ENCODE results near the gene DYNC1LI1.
A peak's percentile ranks its signal among the peaks of the same experiment; 100 is the strongest.
"Not testable (repeated sequence)": the region's sequence is repeated elsewhere in the genome, so short reads cannot be mapped to it uniquely, and the experiment has no call there.

The DYNC1LI1 gene

DNA sequence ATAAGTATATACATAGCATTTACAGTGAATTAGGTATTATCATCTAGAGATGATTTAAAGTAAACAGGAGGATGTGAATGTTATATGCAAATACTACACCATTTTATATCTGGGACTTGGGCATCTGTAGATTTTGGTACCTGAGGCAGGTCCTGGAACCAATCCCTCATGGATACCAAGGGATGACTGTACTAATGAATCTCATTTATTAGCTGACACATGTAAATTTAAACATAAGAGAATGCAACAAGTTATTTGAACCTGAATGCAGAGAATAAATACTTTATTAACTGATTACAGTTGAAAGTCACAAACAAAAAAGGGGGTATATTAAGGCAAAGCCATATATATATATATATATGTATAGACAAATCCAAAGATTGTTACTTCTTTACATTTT is 44.9 kb downstream of the DYNC1LI1 start:
- Histone ChIP-seq H3K9me3 (ENCODE audit: control insufficient read depth, low read depth, low read length) (no peaks in the 10 kb centered on the region), H3K36me3 (ENCODE audit: control insufficient read depth, low read depth, low read length) (peaks cover 50% of the 10 kb centered on the region), H3K27ac (ENCODE audit: low read length) (no peak overlapping the region), H3K27me3 (ENCODE audit: control insufficient read depth, insufficient read depth, low read length) (no peaks in the 10 kb centered on the region), H3K4me3 (ENCODE audit: low read length) (no peak overlapping the region), H3K4me1 (ENCODE audit: control insufficient read depth, low read depth, low read length) (no peaks in the 10 kb centered on the region), H3K9ac (ENCODE audit: low read length) (no peak overlapping the region)

DNA sequence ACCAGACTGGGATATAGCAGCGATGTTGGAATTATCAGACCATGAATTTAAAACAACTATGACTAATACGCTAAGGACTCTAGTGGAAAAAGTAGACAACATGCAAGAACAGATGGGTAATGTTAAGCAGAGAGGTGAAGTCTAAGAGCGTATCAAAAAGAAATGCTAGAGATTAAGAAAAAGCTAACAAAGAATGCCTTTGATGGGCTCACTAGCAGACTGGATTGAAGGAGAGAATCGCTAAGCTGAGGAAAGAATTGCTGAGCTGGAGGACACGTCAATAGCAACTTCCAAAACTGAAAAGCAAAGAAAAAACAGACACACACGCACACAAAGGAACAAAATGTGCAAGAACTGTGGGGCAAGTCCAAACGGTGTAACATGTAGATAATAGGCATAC is 48.0 kb downstream of the DYNC1LI1 start:
- Histone ChIP-seq H3K27ac (ENCODE audit: low read length) (no peak overlapping the region), H3K4me3 (ENCODE audit: low read length) (no peak overlapping the region), H3K9ac (ENCODE audit: low read length) (no peak overlapping the region), H3K27me3 (ENCODE audit: control insufficient read depth, insufficient read depth, low read length) (no peaks in the 10 kb centered on the region), H3K36me3 (ENCODE audit: control insufficient read depth, low read depth, low read length) (peaks cover 25% of the 10 kb centered on the region), H3K9me3 (ENCODE audit: control insufficient read depth, low read depth, low read length) (no peaks in the 10 kb centered on the region), H3K4me1 (ENCODE audit: control insufficient read depth, low read depth, low read length) (no peaks in the 10 kb centered on the region)

DNA sequence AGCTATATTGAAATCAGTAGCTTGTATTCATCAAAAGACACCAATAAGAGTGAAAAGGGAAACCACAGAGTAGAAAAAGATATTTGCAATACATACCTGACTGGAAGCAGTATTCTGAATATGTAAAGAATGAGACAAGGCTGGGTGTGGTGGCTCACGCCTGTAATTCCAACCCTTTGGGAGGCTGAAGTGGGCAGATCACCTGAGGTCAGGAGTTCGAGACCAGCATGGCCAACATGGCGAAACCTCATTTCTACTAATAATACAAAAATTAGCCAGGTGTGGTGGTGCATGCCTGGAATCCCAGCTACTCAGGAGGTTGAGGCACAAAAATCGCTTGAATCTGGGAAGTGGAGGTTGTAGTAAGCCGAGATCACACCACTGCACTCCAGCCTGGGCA is 51.7 kb downstream of the DYNC1LI1 start:
- not testable (repeated sequence) for H3K4me1 ChIP-seq (ENCODE audit: control insufficient read depth, low read depth, low read length); H3K9ac ChIP-seq (ENCODE audit: low read length); H3K4me3 ChIP-seq (ENCODE audit: low read length); H3K27me3 ChIP-seq (ENCODE audit: control insufficient read depth, insufficient read depth, low read length); H3K9me3 ChIP-seq (ENCODE audit: control insufficient read depth, low read depth, low read length); H3K36me3 ChIP-seq (ENCODE audit: control insufficient read depth, low read depth, low read length); H3K27ac ChIP-seq (ENCODE audit: low read length)

DNA sequence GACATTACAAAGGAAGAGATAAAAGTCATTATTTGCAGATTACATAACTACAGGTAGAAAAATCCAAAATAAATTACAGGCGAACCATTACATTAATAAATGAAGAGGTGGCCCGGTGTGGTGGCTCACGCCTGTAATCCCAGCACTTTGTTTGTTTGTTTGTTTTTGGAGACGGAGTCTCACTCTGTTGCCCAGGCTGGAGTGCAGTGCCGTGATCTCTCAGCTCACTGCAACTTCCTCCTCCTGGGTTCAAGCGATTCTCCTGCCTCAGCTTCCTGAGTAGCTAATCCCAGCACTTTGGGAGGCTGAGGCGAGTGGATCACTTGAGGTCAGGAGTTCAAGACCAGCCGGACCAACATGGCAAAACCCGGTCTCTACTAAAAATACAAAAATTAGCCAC is 53.9 kb downstream of the DYNC1LI1 start:
- not testable (repeated sequence) for H3K27ac ChIP-seq (ENCODE audit: low read length); H3K9me3 ChIP-seq (ENCODE audit: control insufficient read depth, low read depth, low read length); H3K9ac ChIP-seq (ENCODE audit: low read length); H3K27me3 ChIP-seq (ENCODE audit: control insufficient read depth, insufficient read depth, low read length); H3K4me1 ChIP-seq (ENCODE audit: control insufficient read depth, low read depth, low read length); H3K4me3 ChIP-seq (ENCODE audit: low read length); H3K36me3 ChIP-seq (ENCODE audit: control insufficient read depth, low read depth, low read length)

DNA sequence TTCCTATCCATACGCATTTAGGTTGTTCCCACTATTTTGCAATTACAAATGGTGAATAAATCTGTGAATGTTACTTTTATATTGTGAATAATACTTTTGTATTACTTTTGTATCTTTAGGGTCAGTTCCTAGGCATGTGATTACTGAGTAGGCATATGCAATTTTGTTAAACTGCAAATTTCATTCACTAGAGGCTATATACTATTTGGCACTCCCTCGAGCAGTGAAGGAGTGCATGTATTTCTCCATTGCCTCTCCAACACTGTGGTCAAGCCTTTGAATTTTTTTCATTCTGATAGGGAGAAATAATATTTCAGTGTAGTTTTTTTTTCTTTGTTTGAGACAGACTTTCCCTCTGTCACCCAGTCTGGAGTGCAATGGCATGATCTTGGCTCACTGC is 59.7 kb downstream of the DYNC1LI1 start:
- Histone ChIP-seq H3K4me1 (ENCODE audit: control insufficient read depth, low read depth, low read length) (no peaks in the 10 kb centered on the region), H3K36me3 (ENCODE audit: control insufficient read depth, low read depth, low read length) (no peaks in the 10 kb centered on the region), H3K4me3 (ENCODE audit: low read length) (no peak overlapping the region), H3K27me3 (ENCODE audit: control insufficient read depth, insufficient read depth, low read length) (no peaks in the 10 kb centered on the region), H3K9ac (ENCODE audit: low read length) (no peak overlapping the region), H3K27ac (ENCODE audit: low read length) (no peak overlapping the region), H3K9me3 (ENCODE audit: control insufficient read depth, low read depth, low read length) (no peaks in the 10 kb centered on the region)

DNA sequence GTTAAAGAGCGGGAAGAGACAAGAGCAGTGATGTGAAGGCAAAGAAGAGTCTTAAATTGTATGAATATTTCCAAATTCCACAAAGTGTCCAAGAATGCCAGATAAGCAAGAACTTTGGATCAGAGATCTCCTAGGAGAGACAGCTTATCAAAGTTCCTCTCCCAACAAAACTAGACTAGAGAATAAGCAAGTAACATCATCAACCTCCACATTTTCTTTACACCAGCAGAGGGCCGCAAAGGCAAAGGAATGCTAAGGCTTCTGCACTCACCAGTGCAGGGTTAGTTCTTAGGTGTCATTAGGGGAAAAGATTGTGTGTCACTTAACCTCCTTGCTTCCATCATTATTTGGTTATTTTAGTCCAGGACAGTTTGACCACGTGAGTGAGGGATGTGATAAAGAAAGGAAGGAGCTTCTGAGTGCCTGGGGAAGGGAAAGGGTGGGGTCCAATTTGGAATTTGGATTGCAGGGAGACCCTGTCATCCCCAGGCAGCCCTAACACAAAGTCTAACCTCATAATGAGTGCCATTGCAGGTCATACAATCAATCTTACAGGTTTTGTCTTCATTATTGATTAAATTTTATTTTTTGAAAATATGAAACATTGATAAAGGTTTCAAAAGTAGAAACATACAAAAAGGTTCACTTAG is 60.5 kb downstream of the DYNC1LI1 start:
- H3K4me3 ChIP-seq (ENCODE audit: low read length) = no peak overlapping the region
- no peak overlapping the region for H3K9ac ChIP-seq (ENCODE audit: low read length)
- H3K36me3 ChIP-seq (ENCODE audit: control insufficient read depth, low read depth, low read length) = no peaks in the 10 kb centered on the region
- H3K27me3 ChIP-seq (ENCODE audit: control insufficient read depth, insufficient read depth, low read length) = no peaks in the 10 kb centered on the region
- H3K9me3 ChIP-seq (ENCODE audit: control insufficient read depth, low read depth, low read length) = no peaks in the 10 kb centered on the region
- no peak overlapping the region for H3K27ac ChIP-seq (ENCODE audit: low read length)
- no peaks in the 10 kb centered on the region for H3K4me1 ChIP-seq (ENCODE audit: control insufficient read depth, low read depth, low read length)

DNA sequence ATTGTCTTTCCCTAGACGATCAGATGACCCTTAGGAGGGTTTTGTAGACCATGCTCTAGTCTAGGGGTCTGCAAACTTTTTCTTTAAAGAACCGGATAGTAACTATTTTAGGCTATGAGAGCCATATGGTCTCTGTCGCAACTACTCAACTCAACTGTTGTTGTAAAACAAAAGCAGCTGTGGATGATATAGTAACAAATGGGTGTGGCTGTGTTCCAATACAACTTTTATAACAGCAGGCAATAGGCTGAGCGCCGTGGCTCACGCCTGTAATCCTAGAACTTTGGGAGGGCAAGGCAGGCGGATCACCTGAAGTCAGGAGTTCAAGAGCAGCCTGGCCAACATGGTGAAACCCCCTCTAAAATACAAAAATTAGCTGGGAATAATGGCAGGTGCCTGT is 61.9 kb downstream of the DYNC1LI1 start:
- no peaks in the 10 kb centered on the region for H3K9me3 ChIP-seq (ENCODE audit: control insufficient read depth, low read depth, low read length)
- no peak overlapping the region for H3K4me3 ChIP-seq (ENCODE audit: low read length)
- no peaks in the 10 kb centered on the region for H3K36me3 ChIP-seq (ENCODE audit: control insufficient read depth, low read depth, low read length)
- no peak overlapping the region for H3K27ac ChIP-seq (ENCODE audit: low read length)
- H3K27me3 ChIP-seq (ENCODE audit: control insufficient read depth, insufficient read depth, low read length) = no peaks in the 10 kb centered on the region
- H3K9ac ChIP-seq (ENCODE audit: low read length) = no peak overlapping the region
- peaks cover 3% of the 10 kb centered on the region for H3K4me1 ChIP-seq (ENCODE audit: control insufficient read depth, low read depth, low read length)

DNA sequence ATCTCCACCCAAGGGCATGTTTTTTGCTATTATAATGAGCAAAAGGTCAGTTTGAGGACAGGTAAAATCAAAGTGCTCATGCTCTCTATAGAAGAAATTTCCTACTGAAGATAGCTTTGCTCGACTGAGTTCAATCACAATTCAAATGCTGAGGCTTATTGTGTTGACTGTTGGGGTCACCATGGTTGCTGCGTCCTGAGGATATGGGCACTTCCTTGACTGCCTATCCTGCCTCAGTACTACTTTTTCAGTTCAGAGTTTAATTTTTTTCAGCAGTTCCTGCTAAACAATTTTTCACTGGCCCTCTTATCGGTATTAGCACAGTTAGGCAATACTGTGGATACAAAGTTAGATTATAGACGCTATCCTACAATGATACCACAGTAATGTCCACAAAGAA is 64.2 kb downstream of the DYNC1LI1 start:
- Histone ChIP-seq H3K9me3 (ENCODE audit: control insufficient read depth, low read depth, low read length) (no peaks in the 10 kb centered on the region), H3K27me3 (ENCODE audit: control insufficient read depth, insufficient read depth, low read length) (no peaks in the 10 kb centered on the region), H3K27ac (ENCODE audit: low read length) (no peak overlapping the region), H3K36me3 (ENCODE audit: control insufficient read depth, low read depth, low read length) (no peaks in the 10 kb centered on the region), H3K4me1 (ENCODE audit: control insufficient read depth, low read depth, low read length) (peaks cover 8% of the 10 kb centered on the region), H3K4me3 (ENCODE audit: low read length) (no peak overlapping the region), H3K9ac (ENCODE audit: low read length) (no peak overlapping the region)

DNA sequence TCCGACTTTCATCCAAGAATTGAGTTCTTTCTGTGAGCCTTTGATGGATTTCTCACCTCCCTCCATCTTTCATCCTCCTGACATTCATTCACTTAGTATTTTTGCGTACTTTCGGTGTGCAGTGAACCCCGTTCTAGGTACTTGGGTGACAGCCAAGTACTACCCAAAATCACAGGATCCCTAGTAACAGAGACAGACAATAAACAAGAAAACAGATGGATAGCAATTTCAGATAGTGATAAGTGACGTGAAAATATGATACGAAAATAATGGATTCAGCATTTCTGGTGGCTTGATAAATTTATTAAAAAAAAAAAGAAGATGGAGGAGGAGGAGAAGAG is 67.7 kb downstream of the DYNC1LI1 start:
- Histone ChIP-seq H3K36me3 (ENCODE audit: control insufficient read depth, low read depth, low read length) (no peaks in the 10 kb centered on the region), H3K9ac (ENCODE audit: low read length) (no peak overlapping the region), H3K4me3 (ENCODE audit: low read length) (peak overlapping the region; percentile 75), H3K27ac (ENCODE audit: low read length) (no peak overlapping the region), H3K9me3 (ENCODE audit: control insufficient read depth, low read depth, low read length) (no peaks in the 10 kb centered on the region), H3K27me3 (ENCODE audit: control insufficient read depth, insufficient read depth, low read length) (no peaks in the 10 kb centered on the region), H3K4me1 (ENCODE audit: control insufficient read depth, low read depth, low read length) (peaks cover 12% of the 10 kb centered on the region)

DNA sequence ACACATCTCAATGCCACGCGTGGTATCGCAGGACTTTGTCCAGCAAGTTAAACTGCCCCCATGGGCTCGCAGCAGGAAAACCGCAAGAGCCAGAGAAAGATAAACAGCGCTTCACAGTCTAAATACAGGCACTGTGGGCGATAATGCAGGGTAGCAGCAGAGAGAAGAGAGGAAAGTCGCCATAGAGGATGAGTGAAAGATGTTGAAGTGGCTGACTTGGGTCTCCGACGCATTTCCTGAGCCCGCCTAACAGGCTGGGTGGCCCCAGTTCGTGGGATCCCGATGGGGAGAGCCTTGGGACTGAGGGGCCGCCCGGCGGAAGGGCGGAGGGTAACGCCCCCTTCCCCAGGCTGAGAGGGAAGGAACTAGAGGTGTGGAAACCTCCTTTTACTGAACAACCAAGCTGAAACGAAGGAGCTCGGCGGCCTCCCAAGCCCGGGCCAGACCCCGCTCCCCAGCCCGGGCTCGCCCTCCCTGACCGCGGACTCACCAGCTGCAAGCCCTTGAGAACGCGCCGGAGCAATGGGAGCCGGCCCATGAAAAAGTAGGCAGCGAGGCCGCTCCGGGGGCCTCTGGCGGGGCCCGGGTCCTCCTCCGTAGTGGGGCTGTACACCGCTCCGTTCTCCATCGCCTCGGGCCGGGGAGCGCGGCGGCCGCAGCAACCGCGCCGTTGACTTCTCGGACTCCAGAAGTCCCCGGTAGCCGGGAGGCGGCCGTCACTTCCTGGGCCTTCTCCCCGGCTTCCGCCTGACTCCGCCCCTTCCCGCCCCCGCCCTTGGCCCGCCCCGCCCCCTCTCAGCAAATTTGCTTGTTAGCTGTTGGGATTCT is 68.3 kb downstream of the DYNC1LI1 start, which contains the start of gene CMTM6:
Gene CMTM6, minus strand, starts transcription at position 735 of the 828 bp plus-strand sequence. Its CDS starts 107 bp downstream, at position 628.
- H3K4me1 ChIP-seq (ENCODE audit: control insufficient read depth, low read depth, low read length) = peaks cover 12% of the 10 kb centered on the region
- H3K27ac ChIP-seq (ENCODE audit: low read length) = no peak within 1 kb of the TSS
- no peaks in the 10 kb centered on the region for H3K36me3 ChIP-seq (ENCODE audit: control insufficient read depth, low read depth, low read length)
- H3K4me3 ChIP-seq (ENCODE audit: low read length) = peak within 1 kb of the TSS; percentile 75
- H3K9me3 ChIP-seq (ENCODE audit: control insufficient read depth, low read depth, low read length) = no peaks in the 10 kb centered on the region
- no peaks in the 10 kb centered on the region for H3K27me3 ChIP-seq (ENCODE audit: control insufficient read depth, insufficient read depth, low read length)
- H3K9ac ChIP-seq (ENCODE audit: low read length) = peak within 1 kb of the TSS; percentile 56

DNA sequence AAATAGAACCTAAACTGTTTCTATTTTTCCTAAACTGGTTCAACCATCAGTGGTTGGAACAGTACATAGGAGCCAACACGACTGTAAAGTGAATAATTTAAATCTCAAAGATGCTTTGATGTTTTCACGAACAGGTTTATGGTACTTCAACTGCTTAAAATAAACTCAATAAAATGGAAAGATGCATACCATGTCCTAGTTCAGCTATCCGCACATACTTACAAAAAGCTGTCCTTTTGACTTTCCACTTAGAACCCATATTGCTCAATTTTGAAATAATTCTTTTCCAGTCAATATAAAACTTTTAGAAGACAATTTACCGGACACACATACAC is 68.9 kb downstream of the DYNC1LI1 start:
- peak overlapping the region; percentile 75 for H3K4me3 ChIP-seq (ENCODE audit: low read length)
- H3K27me3 ChIP-seq (ENCODE audit: control insufficient read depth, insufficient read depth, low read length) = no peaks in the 10 kb centered on the region
- peak overlapping the region; percentile 56 for H3K9ac ChIP-seq (ENCODE audit: low read length)
- H3K36me3 ChIP-seq (ENCODE audit: control insufficient read depth, low read depth, low read length) = no peaks in the 10 kb centered on the region
- no peak overlapping the region for H3K27ac ChIP-seq (ENCODE audit: low read length)
- H3K4me1 ChIP-seq (ENCODE audit: control insufficient read depth, low read depth, low read length) = peaks cover 12% of the 10 kb centered on the region
- no peaks in the 10 kb centered on the region for H3K9me3 ChIP-seq (ENCODE audit: control insufficient read depth, low read depth, low read length)

Measured in iPS-18a (cell line).